Measurements from ENCODE around the gene CHST11.
"Not testable (repeated sequence)": the region's sequence is repeated elsewhere in the genome, so short reads cannot be mapped to it uniquely, and the experiment has no call there.

Gene CHST11

DNA sequence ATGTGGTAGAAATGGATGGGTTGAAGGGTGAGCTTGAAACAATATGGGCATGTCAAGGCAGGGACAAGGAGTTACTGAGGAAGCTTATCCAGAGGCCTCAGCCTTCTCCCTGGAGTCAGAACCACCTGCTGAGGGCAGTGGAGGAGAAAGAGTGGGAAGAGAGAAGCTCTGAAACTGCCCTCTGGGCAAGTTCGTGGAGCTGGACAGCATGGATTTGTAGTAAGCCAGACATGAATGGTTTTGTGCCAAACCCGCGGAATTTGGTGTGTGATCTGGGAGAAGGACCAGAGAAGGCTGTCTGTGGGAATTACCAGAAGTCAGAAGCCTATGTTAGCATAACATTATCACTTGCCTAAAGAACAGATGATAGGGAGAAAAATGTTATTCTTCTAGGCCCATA, 336.5 kb downstream of the CHST11 start:
- DNase-seq: no peak

DNA sequence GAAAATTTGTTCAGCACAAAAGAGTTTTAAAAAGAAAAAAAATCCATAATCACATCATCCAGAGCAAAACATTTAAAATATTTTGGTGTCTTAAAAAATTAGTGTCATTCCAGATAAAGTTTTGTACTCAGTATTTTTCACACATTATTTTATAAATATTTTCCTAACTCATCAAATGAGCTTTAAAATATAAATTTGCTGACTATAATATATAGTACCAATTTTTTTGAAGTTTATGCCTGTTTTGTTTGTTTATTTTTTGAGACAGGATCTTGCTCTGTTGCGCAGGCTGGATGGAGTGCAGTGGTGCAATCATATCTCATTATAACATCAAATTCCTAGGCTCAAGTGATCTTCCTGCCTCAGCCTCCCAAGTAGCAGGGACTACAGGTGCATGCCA, 337.2 kb downstream of the CHST11 start:
- DNase-seq: no peak

DNA sequence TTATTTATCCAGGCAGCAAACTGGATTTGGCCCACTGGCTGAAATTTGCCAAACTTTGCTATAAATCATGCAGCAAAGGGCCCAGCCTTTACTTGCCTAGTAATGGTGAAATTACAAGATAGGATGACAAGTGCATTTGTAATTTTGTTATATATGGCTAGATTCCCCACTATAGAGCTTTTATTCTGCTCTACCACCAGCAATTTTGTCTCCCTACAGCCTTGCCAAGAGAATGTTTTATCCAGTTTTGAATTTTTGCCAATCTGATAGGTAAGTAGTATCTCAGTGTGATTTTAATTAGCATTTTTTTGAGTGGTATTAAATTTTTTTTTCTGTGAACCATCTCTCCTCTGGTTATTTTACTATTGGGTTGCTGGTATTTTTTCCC, 339.7 kb downstream of the CHST11 start:
- DNase-seq: no peak

DNA sequence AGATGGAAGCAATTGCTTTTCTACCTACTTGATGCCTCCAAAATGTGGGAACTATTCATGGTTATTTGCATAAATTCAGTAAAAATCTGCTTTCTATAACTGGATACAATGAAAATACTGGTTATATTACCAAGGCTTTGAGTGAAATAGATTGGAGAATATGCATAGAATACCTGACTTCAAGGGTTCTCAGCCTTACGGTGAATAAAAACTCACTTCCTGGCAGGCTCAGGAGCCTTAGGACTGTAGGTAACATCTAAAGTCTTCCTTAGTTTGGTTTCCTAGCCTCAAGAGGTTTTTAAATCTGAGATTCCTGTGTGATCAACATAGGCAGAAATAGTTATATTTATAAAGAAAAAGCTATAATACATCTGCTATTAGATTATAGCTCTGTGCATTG, 342.7 kb downstream of the CHST11 start:
- DNase-seq: no peak

DNA sequence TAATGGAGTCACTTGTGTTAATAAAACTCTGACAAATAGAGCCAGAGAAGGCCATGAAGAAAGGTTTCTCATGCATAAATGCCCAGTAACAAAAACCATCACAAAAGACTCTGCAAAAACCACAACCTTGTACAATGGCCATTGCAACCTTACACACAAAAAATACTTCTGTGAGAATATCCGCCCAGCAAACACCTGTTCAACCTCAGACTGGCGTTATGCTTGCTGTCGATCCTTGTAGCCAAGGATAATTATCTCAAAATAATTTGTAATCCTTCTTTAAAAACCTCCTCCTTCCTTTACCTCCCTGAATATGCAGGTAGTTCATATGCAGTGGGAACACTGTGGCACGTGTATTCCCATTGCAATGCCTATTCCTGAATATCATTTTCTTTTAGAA, 344.3 kb downstream of the CHST11 start:
- DNase-seq: no peak

DNA sequence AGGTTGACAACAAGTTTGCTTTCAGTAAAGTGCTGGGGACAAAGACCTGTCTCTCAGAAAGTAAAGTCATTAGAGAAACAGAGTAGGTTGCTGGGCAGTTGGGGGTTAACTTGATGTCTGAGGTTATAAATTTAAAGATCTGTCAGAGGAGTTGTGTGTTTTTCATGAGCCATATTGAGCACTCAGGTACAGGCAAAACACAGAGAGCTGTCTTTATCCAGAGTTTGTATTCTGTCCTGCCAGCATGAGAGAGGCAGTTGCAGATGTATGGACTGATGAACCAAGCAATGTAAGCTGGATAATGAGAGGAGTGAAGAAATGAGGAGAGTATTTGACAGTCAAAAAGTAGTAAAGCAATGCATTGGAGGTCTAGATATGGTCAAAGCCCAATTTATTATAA, 344.7 kb downstream of the CHST11 start:
- DNase-seq: no peak

DNA sequence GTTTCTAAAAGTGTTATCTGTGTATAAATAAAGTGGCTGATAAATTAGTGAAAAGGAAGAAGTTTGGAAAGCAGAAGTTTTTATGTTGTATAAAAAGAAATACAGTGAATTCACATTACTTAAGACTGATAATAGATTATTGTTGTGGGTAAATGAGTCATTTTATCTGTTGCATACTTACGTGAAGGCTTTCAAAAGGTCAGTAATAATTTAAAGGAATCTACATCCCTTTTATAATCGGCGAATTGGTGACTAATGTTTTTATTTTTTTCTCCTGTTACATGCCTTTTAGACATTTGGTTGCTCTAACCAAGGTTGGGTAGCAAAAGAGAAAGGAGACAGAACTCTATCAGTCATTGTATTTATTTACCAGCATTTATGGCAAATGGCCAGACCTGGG, 345.5 kb downstream of the CHST11 start:
- no peak for DNase-seq

DNA sequence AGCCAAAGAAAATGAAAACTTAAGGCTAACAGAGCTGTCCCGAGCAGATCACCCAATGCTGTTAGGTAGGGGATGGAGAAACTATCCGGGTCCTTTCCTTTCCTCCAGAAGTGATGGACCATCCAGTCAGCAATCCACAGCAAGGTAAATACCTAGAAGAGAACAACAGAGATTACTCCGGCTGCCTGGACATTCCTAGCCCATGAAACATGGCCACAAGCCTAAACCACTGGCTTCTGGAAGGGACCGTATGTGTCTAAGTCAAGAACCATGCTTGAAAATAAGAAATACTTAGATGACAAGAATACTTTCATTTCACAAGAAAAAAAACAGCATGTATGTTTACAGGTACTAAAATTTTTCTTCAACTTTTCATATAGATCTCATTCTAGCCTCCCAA, 348.4 kb downstream of the CHST11 start:
- DNase-seq: no peak

DNA sequence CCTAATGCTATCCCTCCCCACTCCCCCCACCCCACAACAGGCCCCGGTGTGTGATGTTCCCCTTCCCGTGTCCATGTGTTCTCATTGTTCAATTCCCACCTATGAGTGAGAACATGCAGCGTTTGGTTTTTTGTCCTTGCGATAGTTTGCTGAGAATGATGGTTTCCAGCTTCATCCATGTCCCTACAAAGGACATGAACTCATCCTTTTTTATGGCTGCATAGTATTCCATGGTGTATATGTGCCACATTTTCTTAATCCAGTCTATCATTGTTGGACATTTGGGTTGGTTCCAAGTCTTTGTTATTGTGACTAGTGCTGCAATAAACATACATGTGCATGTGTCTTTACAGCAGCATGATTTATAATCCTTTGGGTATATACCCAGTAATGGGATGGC, 349.4 kb downstream of the CHST11 start:
- DNase-seq: not testable (repeated sequence)

DNA sequence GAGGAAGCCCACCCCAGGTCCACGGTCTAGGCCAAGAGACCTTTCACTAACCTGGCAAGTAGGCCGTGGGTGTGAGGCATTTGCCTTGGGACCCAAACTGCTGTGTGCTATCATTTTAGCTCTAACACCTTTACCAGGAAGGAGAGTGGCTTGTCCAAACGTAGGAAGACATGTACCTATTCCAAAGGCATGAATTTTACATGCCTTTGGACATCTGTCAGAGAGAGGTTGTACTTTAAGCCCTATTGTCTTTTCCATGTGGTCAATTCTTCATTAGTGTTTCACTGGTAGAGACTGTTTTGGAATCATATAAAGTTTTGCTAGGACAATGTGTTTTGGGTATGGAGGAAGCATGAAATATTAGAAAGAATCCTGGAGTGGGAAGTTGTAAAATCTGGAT, 352.5 kb downstream of the CHST11 start:
- DNase-seq: no peak

DNA sequence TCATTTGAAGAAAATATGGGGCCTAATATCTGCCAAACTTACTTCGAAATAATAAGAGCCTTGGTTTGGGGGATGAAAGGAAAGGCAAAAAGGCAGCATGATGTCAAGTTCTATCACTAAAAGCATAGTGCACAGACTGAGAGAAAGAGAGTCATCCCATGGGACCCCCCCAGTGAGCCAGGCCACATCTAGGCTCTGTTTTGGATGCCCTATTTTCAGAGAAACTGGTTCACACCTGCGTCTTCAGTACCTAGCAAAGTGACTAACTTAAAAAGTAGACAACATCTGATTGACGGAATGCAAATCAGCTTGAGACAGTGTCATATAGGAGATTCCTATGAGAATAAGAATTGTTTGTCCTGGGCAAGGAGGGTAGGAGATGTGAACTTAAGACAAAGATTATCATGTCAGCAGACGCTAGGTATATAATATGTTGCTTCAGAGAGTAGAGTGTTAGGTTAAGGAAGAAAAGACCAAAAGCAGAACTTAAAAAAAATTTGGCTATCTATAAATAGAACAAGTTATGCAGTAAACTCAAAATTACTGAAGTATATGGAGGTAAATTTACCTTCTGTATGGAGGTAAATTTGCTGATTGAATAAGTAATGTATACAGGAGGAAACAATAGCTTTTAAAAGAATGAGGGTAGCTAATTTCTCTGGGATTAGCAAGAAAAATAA, 353.1 kb downstream of the CHST11 start:
- DNase-seq: no peak

Measured in activated CD8-positive, alpha-beta memory T cell treated with anti-CD3 and anti-CD28 coated beads for 24 hours (primary cell).